Fibroblast of gingiva (primary cell): Measurements from ENCODE around the gene GNB1.
A peak's percentile ranks its signal among the peaks of the same experiment; 100 is the strongest.

Experiments used
- DNase-seq: peaks from one replicate; pipeline ENCODE4 v3.0.0-alpha.2; 2011; ENCODE audit warnings: low read depth

The GNB1 gene

GRCh38 chr1:1825217-1825616 lies 65.7 kb downstream of the GNB1 start:
- no peak for DNase-seq

GRCh38 chr1:1819762-1820161 lies 71.1 kb downstream of the GNB1 start:
- DNase-seq = no peak

GRCh38 chr1:1817221-1817620 lies 73.7 kb downstream of the GNB1 start:
- DNase-seq = no peak

GRCh38 chr1:1815606-1816281 lies 75.1 kb downstream of the GNB1 start:
- no peak for DNase-seq

- no peak for DNase-seq
Measured at GRCh38 chr1:1809489-1809888, 81.4 kb downstream of the GNB1 start.

GRCh38 chr1:1808206-1808605 lies 82.7 kb downstream of the GNB1 start:
- DNase-seq = no peak

- DNase-seq = peak; percentile 52
Measured at GRCh38 chr1:1806890-1807289, 84.0 kb downstream of the GNB1 start.

GRCh38 chr1:1804301-1804700 lies 86.6 kb downstream of the GNB1 start:
- no peak for DNase-seq

GRCh38 chr1:1802871-1803270 lies 88.0 kb downstream of the GNB1 start:
- no peak for DNase-seq

- no peak for DNase-seq
Measured at GRCh38 chr1:1799716-1800115, 91.2 kb downstream of the GNB1 start.

GRCh38 chr1:1797731-1798341 lies 93.1 kb downstream of the GNB1 start:
- DNase-seq = no peak

- DNase-seq = no peak
Measured at GRCh38 chr1:1796466-1796865, 94.4 kb downstream of the GNB1 start.

- DNase-seq = no peak
Measured at GRCh38 chr1:1794999-1795398, 95.9 kb downstream of the GNB1 start.

- DNase-seq = no peak
Measured at GRCh38 chr1:1793481-1794244, 97.2 kb downstream of the GNB1 start.

- peak; percentile 51 for DNase-seq
Measured at GRCh38 chr1:1788646-1789431, 102.0 kb downstream of the GNB1 start.

- no peak for DNase-seq
Measured at GRCh38 chr1:1788136-1788535, 102.8 kb downstream of the GNB1 start.

GRCh38 chr1:1786836-1787605 lies 103.9 kb downstream of the GNB1 start:
- no peak for DNase-seq

- no peak for DNase-seq
Measured at GRCh38 chr1:1785666-1786065, 105.2 kb downstream of the GNB1 start.

- no peak for DNase-seq
Measured at GRCh38 chr1:1784933-1785332, 106.0 kb downstream of the GNB1 start.

- DNase-seq = no peak
Measured at GRCh38 chr1:1783320-1783719, 107.6 kb downstream of the GNB1 start.

- peak; percentile 70 for DNase-seq
Measured at GRCh38 chr1:1782399-1783221, 108.3 kb downstream of the GNB1 start.
